K562 (cell line): ENCODE data around the gene ZSWIM8. TPM values are rescaled to one million over a fixed set of nuclear protein-coding genes. Genes with fewer than 3 reads are reported as not detected.

ENCODE experiments used
- ARID1B ChIP-seq: fragments of 450-650 bp; IDR thresholded peaks from 2 replicates; pipeline ENCODE4 v1.6.1; 2016; ENCODE audit warnings: antibody characterized with exemption, mild to moderate bottlenecking, inconsistent platforms
- ATF4 ChIP-seq: fragments of 450-650 bp; formaldehyde crosslinking; IDR thresholded peaks from 2 replicates; pipeline ENCODE4 v1.4.0; 2022; ENCODE audit warnings: mild to moderate bottlenecking, moderate library complexity
- CBX1 ChIP-seq: sonication (generic); IDR thresholded peaks from 2 replicates; pipeline ENCODE4 v1.6.1; 2016; ENCODE audit warnings: antibody characterized with exemption, low read depth, mild to moderate bottlenecking
- ETV1 ChIP-seq: fragments of 450-650 bp; conservative IDR thresholded peaks from 2 replicates; pipeline ENCODE4 v1.6.1; 2016; ENCODE audit warnings: missing genetic modification characterization, control low read depth, low read depth, missing compliant biosample characterization
- FOXO4 ChIP-seq: fragments of 450-650 bp; formaldehyde crosslinking; IDR thresholded peaks from 2 replicates; pipeline ENCODE4 v1.4.0; 2020; ENCODE audit warnings: mild to moderate bottlenecking, moderate library complexity
- GMEB1 ChIP-seq: fragments of 250-450 bp; sonication (Bioruptor Pico); IDR thresholded peaks from 2 replicates; pipeline ENCODE4 v1.4.0; 2020; ENCODE audit warnings: mild to moderate bottlenecking
- HNRNPK ChIP-seq: fragments of 200-400 bp; formaldehyde crosslinking; IDR thresholded peaks from one replicate; pipeline ENCODE4 v1.6.1; 2018; ENCODE audit warnings: mild to moderate bottlenecking, low read depth, low read length; ENCODE audit not compliant: poor library complexity, severe bottlenecking
- MAFK ChIP-seq: IDR thresholded peaks from 2 replicates; pipeline ENCODE4 v1.6.1; 2011; ENCODE audit warnings: low read length, improper control_type of control experiment
- MCM3 ChIP-seq: fragments of 450-650 bp; IDR thresholded peaks from 2 replicates; pipeline ENCODE4 v1.6.1; 2016
- MED1 ChIP-seq: sonication (generic); formaldehyde crosslinking; IDR thresholded peaks from 2 replicates; pipeline ENCODE4 v1.8.1; 2023; ENCODE audit warnings: missing genetic modification reagents, borderline replicate concordance
- NELFE ChIP-seq: IDR thresholded peaks from 2 replicates; pipeline ENCODE4 v1.6.1; 2011; ENCODE audit warnings: mild to moderate bottlenecking; ENCODE audit not compliant: insufficient read depth, insufficient read length
- NFIX ChIP-seq: fragments of 250-450 bp; sonication (Bioruptor Pico); IDR thresholded peaks from 2 replicates; pipeline ENCODE4 v1.4.0; 2020; ENCODE audit warnings: low read depth, mild to moderate bottlenecking, moderate library complexity
- PHF21A ChIP-seq: fragments of 450-650 bp; IDR thresholded peaks from 2 replicates; pipeline ENCODE4 v1.6.1; 2017; ENCODE audit warnings: low read depth, borderline replicate concordance
- POLR2B ChIP-seq: fragments of 450-650 bp; IDR thresholded peaks from 2 replicates; pipeline ENCODE4 v1.6.1; 2018; ENCODE audit warnings: low read depth; ENCODE audit not compliant: partially characterized antibody
- RNF2 ChIP-seq: sonication (generic); IDR thresholded peaks from 2 replicates; pipeline ENCODE4 v1.6.1; 2016
- SNIP1 ChIP-seq: fragments of 450-650 bp; IDR thresholded peaks from 2 replicates; pipeline ENCODE4 v1.7.1; 2017; ENCODE audit warnings: low read depth, mild to moderate bottlenecking
- SPI1 ChIP-seq: IDR thresholded peaks from 2 replicates; pipeline ENCODE4 v1.6.1; 2011; ENCODE audit warnings: low read depth, low read length, control low read depth, borderline replicate concordance
- ZNF316 ChIP-seq: fragments of 450-650 bp; IDR thresholded peaks from 2 replicates; pipeline ENCODE4 v1.6.1; 2016
- ZNF408 ChIP-seq: fragments of 250-450 bp; sonication (Bioruptor Pico); IDR thresholded peaks from 2 replicates; pipeline ENCODE4 v1.4.0; 2020; ENCODE audit warnings: low read depth, mild to moderate bottlenecking, moderate library complexity
- ZNF766 ChIP-seq: fragments of 200-800 bp; sonication (Bioruptor generic); conservative IDR thresholded peaks from 2 replicates; pipeline ENCODE4 v1.6.1; 2016; ENCODE audit warnings: missing genetic modification characterization, missing compliant biosample characterization
- polyA plus RNA-seq, 8 experiments: library from polyadenylated mRNA; depleted of rRNA in 4 of 8; stranded (reverse) in 5 of 8; unstranded in 3 of 8; fragments of >200 nt; fragmentation: Nextera tagmentation in 2 of 8; fragmentation: Illumina TruSeq in 1 of 8; extraction: Ambion mirVana in 2 of 8; extraction: Trizol in 1 of 8; gene quantifications; 2 replicates each; pipeline versions ENCODE4 v1.2.1 to v1.2.3, GENCODE V29; 2011 to 2014; ENCODE audit warnings: inconsistent platforms in 1 of 8, missing spikeins in 1 of 8
- total RNA-seq, 7 experiments: library from RNA; depleted of rRNA in 6 of 7; stranded (reverse); fragments of >200 nt in 6 of 7; fragmentation: Illumina TruSeq in 2 of 7; extraction: Trizol in 2 of 7; gene quantifications; 2 replicates each; pipeline versions ENCODE4 v1.2.1 to v1.2.3, GENCODE V29; 2011 to 2021; ENCODE audit warnings: low replicate concordance in 1 of 7

Gene ZSWIM8
- total and polyA plus RNA-seq, 9 of the 15 experiments (the other 6 are each of a cell fraction or from before 2014, with no cell fraction given) = 5.6 to 47.8 (median 26.7) TPM

- TF ChIP-seq RNF2 = peak; percentile 69; the same call in 1 of the 2 replicates
- no peak for TF ChIP-seq SNIP1
- TF ChIP-seq FOXO4 (CRISPR knock-in tag) = no peak
- TF ChIP-seq SPI1 = no peak
- TF ChIP-seq GMEB1 (CRISPR knock-in tag) = 0 out of 2 replicates have a peak, but pooled peaks have one; percentile 13
- TF ChIP-seq ZNF408 (CRISPR knock-in tag) = no peak
- TF ChIP-seq ETV1 (tag) = peak; percentile 66
- no peak for TF ChIP-seq PHF21A
- no peak for TF ChIP-seq HNRNPK
- TF ChIP-seq NELFE = no peak
- peak; percentile 68 for TF ChIP-seq ARID1B
- TF ChIP-seq MED1 (CRISPR knock-in tag) = no peak
- no peak for TF ChIP-seq CBX1
- peak; percentile 61 for TF ChIP-seq ZNF766
- TF ChIP-seq MCM3 = no peak
- TF ChIP-seq POLR2B = peak; percentile 16
- no peak for TF ChIP-seq ZNF316
- TF ChIP-seq ATF4 (CRISPR knock-in tag) = no peak
- no peak for TF ChIP-seq MAFK
- TF ChIP-seq NFIX (CRISPR knock-in tag) = no peak
Observed at GRCh38 chr10:73809061-73809818, 23.8 kb downstream of the ZSWIM8 start (continued).
